Measurements from ENCODE around the gene TTLL9. TPM values are rescaled to one million over a fixed set of nuclear protein-coding genes. Genes with fewer than 3 reads are reported as not detected.
A peak's percentile ranks its signal among the peaks of the same experiment; 100 is the strongest.

Gene TTLL9
- total and polyA plus RNA-seq, 2 of the 13 experiments (the other 11 are each of a cell fraction or from before 2014, with no cell fraction given): not detected

DNA sequence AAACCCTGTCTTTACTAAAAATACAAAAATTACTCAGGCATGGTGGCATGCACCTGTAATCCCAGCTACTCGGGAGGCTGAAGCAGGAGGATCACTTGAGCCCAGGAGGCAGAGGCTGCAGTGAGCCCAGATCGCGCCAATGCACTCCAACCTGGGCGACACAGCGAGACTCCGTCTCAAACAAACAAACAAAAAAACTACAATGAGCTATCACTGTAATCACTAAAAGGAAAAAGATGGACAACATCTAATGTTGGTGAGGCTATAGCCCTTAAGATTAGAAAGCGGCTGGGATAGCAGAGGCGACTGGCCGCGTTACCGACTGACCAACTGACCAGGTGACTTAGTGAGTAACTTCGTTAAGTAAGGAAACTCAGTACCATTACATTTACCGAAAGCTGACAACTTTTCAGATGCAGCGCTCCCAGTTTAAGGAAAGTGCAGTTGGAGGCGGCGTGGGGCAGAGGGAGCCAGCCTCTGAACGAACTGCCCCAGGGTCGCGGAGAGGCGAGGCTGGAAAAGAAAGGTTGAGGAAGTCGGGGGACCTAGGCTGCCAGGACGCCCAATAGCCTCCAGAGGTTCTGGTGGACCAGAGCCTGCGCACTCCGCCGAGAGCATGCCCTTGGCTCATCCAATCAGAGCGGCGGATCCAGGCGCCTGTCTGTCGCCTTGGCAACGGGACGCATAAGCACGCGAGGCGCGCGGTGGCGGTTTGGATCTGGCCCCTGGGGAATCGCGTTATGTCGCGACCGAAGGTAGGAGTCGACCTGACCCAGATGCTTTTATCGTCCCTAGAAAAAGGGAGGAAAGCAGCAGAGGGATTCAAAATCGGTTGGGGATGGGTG lies 8.9 kb downstream of the TTLL9 start (continued):
- TF ChIP-seq ZNF441 (CRISPR knock-in tag; IDR thresholded peaks at IDR 0.05; ENCODE audit: borderline replicate concordance): peak; percentile 90
- TF ChIP-seq ZNF460 (CRISPR knock-in tag; IDR thresholded peaks at IDR 0.05; ENCODE audit: borderline replicate concordance): peak; percentile 50; the same call in 1 of the 2 replicates
- TF ChIP-seq, protein P1, sequence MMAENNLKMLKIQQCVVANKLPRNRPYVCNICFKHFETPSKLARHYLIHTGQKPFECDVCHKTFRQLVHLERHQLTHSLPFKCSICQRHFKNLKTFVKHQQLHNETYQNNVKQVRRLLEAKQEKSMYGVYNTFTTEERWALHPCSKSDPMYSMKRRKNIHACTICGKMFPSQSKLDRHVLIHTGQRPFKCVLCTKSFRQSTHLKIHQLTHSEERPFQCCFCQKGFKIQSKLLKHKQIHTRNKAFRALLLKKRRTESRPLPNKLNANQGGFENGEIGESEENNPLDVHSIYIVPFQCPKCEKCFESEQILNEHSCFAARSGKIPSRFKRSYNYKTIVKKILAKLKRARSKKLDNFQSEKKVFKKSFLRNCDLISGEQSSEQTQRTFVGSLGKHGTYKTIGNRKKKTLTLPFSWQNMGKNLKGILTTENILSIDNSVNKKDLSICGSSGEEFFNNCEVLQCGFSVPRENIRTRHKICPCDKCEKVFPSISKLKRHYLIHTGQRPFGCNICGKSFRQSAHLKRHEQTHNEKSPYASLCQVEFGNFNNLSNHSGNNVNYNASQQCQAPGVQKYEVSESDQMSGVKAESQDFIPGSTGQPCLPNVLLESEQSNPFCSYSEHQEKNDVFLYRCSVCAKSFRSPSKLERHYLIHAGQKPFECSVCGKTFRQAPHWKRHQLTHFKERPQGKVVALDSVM (CRISPR knock-in tag; IDR thresholded peaks at IDR 0.05): peak; percentile 99
- no peak for TF ChIP-seq ZFP62 (CRISPR knock-in tag; IDR thresholded peaks at IDR 0.05)
- peak; percentile 43; the same call in 1 of the 2 replicates for TF ChIP-seq ARNTL (CRISPR knock-in tag; IDR thresholded peaks at IDR 0.05)
- no peak for TF ChIP-seq DNMT3B (CRISPR knock-in tag; conservative IDR thresholded peaks at IDR 0.05)
- TF ChIP-seq XRCC5 (optimal IDR thresholded peaks at IDR 0.05; ENCODE audit: low read length): peak; percentile 26
- TF ChIP-seq, protein P2, sequence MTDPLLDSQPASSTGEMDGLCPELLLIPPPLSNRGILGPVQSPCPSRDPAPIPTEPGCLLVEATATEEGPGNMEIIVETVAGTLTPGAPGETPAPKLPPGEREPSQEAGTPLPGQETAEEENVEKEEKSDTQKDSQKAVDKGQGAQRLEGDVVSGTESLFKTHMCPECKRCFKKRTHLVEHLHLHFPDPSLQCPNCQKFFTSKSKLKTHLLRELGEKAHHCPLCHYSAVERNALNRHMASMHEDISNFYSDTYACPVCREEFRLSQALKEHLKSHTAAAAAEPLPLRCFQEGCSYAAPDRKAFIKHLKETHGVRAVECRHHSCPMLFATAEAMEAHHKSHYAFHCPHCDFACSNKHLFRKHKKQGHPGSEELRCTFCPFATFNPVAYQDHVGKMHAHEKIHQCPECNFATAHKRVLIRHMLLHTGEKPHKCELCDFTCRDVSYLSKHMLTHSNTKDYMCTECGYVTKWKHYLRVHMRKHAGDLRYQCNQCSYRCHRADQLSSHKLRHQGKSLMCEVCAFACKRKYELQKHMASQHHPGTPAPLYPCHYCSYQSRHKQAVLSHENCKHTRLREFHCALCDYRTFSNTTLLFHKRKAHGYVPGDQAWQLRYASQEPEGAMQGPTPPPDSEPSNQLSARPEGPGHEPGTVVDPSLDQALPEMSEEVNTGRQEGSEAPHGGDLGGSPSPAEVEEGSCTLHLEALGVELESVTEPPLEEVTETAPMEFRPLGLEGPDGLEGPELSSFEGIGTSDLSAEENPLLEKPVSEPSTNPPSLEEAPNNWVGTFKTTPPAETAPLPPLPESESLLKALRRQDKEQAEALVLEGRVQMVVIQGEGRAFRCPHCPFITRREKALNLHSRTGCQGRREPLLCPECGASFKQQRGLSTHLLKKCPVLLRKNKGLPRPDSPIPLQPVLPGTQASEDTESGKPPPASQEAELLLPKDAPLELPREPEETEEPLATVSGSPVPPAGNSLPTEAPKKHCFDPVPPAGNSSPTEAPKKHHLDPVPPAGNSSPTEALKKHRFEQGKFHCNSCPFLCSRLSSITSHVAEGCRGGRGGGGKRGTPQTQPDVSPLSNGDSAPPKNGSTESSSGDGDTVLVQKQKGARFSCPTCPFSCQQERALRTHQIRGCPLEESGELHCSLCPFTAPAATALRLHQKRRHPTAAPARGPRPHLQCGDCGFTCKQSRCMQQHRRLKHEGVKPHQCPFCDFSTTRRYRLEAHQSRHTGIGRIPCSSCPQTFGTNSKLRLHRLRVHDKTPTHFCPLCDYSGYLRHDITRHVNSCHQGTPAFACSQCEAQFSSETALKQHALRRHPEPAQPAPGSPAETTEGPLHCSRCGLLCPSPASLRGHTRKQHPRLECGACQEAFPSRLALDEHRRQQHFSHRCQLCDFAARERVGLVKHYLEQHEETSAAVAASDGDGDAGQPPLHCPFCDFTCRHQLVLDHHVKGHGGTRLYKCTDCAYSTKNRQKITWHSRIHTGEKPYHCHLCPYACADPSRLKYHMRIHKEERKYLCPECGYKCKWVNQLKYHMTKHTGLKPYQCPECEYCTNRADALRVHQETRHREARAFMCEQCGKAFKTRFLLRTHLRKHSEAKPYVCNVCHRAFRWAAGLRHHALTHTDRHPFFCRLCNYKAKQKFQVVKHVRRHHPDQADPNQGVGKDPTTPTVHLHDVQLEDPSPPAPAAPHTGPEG (CRISPR knock-in tag; IDR thresholded peaks at IDR 0.05): peak; percentile 76
- peak; percentile 86 for TF ChIP-seq ZNF350 (CRISPR knock-in tag; IDR thresholded peaks at IDR 0.05; ENCODE audit: borderline replicate concordance, low read depth)
- no peak for TF ChIP-seq MTF1 (CRISPR knock-in tag; IDR thresholded peaks at IDR 0.05)
- TF ChIP-seq ELF1 (CRISPR knock-in tag; IDR thresholded peaks at IDR 0.05): peak; percentile 77
- TF ChIP-seq, protein P3, sequence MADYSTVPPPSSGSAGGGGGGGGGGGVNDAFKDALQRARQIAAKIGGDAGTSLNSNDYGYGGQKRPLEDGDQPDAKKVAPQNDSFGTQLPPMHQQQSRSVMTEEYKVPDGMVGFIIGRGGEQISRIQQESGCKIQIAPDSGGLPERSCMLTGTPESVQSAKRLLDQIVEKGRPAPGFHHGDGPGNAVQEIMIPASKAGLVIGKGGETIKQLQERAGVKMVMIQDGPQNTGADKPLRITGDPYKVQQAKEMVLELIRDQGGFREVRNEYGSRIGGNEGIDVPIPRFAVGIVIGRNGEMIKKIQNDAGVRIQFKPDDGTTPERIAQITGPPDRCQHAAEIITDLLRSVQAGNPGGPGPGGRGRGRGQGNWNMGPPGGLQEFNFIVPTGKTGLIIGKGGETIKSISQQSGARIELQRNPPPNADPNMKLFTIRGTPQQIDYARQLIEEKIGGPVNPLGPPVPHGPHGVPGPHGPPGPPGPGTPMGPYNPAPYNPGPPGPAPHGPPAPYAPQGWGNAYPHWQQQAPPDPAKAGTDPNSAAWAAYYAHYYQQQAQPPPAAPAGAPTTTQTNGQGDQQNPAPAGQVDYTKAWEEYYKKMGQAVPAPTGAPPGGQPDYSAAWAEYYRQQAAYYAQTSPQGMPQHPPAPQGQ (CRISPR knock-in tag; IDR thresholded peaks at IDR 0.05; ENCODE audit: borderline replicate concordance): no peak
- TF ChIP-seq PHF5A (CRISPR knock-in tag; IDR thresholded peaks at IDR 0.05; ENCODE audit: low read depth, unreplicated experiment): peak; percentile 24
- TF ChIP-seq, protein P4, sequence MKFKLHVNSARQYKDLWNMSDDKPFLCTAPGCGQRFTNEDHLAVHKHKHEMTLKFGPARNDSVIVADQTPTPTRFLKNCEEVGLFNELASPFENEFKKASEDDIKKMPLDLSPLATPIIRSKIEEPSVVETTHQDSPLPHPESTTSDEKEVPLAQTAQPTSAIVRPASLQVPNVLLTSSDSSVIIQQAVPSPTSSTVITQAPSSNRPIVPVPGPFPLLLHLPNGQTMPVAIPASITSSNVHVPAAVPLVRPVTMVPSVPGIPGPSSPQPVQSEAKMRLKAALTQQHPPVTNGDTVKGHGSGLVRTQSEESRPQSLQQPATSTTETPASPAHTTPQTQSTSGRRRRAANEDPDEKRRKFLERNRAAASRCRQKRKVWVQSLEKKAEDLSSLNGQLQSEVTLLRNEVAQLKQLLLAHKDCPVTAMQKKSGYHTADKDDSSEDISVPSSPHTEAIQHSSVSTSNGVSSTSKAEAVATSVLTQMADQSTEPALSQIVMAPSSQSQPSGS (CRISPR knock-in tag; IDR thresholded peaks at IDR 0.05): peak; percentile 54
- peak; percentile 75 for TF ChIP-seq ETV6 (CRISPR knock-in tag; conservative IDR thresholded peaks at IDR 0.05)

Measured in HepG2 (cell line).